ENCODE data around the gene SNAPC3.

The SNAPC3 gene

GRCh38 chr9:15492485-15493150 is 69.9 kb downstream of the SNAPC3 start:
- no peak for DNase-seq (ENCODE audit: low read depth)

DNA sequence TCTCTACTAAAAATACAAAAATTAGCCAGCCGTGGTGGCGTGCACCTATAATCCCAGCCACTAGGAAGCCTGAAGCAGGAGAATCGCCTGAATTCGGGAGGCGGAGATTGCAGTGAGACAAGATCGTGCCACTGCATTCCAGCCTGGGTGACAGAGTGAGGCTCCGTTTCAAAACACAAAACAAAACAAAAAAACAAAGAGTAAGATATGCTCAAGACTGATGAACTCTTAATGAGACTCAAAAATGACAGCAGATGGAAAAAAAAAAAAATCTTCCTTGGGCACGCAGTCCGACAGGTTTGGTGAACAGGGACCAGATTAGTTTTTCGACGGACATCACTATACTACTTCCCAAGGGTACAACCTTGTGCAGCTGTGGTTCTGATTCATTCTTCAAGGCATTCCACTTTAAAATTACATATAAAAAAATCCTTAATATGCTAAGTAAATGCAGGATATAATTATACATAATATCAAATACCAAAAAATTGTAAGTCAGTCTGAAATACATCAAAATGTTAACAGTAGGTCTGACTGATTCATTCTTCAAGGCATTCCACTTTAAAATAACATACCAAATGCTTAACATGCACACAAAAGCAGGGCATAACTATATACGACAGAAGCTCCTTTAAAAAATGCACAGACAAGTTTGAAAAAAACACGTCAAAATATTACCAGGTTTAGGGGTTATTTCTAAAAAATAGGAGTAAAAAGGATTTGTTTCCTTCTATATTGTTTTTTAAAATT is 75.7 kb downstream of the SNAPC3 start:
- no peak for DNase-seq (ENCODE audit: low read depth)

GRCh38 chr9:15499139-15499538 is 76.5 kb downstream of the SNAPC3 start:
- DNase-seq (ENCODE audit: low read depth) = no peak

GRCh38 chr9:15501179-15501578 is 78.5 kb downstream of the SNAPC3 start:
- no peak for DNase-seq (ENCODE audit: low read depth)

DNA sequence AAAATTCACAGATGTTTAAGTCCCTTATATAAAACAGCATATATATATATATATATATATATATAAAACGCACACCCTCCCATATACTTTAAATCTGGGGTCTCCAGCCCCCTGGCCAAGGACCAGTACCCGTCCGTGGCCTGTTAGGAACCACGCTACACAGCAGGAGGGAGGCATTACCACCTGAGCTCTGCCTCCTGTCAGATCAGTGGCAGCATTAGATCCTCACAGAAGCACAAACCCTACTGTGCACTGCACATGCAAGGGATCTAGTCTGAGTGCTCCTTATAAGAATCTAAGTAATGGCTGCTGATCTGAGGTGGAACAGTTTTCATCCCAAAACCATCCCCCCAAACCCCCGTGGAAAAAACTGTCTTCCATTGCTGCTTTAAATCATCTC is 79.1 kb downstream of the SNAPC3 start:
- no peak for DNase-seq (ENCODE audit: low read depth)

GRCh38 chr9:15505921-15506320 is 83.2 kb downstream of the SNAPC3 start:
- DNase-seq (ENCODE audit: low read depth) = no peak

DNA sequence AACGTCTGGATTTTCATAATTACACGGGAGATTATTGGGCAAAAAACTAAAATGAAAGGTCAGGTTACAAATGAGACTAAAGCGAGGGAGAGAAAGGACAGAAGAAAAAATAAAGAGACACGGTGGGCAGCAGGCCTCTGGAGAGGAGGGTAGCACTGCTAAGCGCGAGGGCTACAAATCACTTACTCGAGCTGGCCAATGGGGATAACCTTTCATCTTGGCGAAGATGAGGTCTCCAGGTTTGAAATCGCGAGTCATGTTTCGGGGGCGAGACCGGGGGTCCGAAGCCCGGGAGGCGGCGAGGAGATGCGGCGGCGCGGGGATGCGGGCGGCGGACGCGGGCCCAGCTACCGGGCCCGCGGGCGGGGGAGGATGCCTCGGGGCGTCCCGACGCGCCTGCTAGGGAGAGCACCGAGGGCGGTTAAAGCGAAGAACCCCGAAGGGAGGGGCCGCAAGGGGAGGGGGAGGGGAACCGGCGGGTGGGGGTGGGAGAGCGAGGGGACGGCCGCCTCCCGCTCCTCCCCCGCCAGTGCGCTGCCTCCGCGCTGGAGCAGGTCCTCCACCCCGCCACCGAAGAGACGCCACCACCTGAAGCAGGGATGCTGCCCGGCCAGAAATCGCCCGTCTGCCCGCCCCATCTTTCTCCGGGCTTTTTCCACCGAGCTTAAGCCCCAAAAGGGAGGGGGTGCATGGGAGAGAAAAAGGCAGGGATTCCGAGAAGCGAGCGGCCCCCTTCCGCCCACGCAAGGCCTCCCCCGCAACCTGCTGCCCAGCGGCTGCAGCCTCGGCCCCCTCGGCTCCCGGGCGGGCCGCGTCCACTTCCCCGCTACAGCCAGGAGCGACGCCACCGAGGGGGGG is 87.5 kb downstream of the SNAPC3 start:
- peak; percentile 31 for DNase-seq (ENCODE audit: low read depth)

DNA sequence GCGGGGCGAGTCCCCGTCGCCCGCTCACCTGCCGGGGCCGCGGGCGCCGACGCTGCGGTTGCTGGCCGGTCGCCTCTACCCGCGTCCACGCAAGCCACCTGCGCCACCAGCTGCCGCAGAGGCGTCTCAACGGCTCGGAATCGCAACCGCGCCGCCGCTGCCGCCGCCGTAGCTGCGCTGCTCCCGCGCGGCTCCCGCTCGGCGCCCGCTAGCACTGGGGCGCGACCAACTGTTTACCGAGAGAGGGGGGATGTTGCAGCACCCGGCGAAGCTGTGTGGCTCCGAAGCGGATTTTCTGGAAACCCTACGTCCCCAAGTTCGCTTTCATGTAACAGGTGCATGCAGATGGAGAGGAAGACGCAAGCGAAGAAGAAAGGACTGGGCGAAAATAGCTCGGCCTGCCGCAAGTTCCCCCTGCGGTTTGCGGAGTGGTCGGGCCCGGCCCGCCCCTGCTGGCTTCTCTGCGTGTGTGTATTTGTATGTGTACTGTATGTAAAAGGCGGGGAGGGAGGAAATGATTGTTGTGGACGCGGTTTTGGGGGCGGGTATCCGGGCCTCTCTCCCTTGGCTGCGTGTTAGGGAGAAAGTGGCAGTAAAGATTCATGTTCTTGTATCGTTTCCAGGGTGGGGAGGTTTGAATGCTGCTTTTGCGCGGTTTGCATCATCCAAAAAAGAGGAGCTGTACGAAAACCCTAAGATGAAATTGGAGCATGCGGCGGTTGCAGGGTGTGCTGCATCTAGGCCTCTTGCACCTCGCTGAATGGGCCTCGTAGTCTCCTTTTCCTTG is 88.3 kb downstream of the SNAPC3 start, which contains the start of gene PSIP1:
Gene PSIP1, minus strand, starts transcription at position 182 of the 787 bp plus-strand sequence. CDS start 782 bp downstream, outside the sequence.
- DNase-seq (ENCODE audit: low read depth) = peak; percentile 70
